AG10803 (cell line): ENCODE results near the gene SH3D19.
"Not testable (repeated sequence)": the region's sequence is repeated elsewhere in the genome, so short reads cannot be mapped to it uniquely, and the experiment has no call there.

Experiments used
- DNase-seq: peaks from one replicate; pipeline ENCODE4 v3.0.0; 2010; ENCODE audit warnings: low read depth
- H3K4me3 ChIP-seq: 2 replicates; pipeline ENCODE4 v1.5.1; 2011; ENCODE audit warnings: mild to moderate bottlenecking, low read length, control low read depth
- CTCF ChIP-seq: conservative IDR thresholded peaks from 2 replicates; pipeline ENCODE4 v1.5.1; 2011; ENCODE audit warnings: mild to moderate bottlenecking, low read length, control low read depth, inconsistent platforms

SH3D19 gene

DNA sequence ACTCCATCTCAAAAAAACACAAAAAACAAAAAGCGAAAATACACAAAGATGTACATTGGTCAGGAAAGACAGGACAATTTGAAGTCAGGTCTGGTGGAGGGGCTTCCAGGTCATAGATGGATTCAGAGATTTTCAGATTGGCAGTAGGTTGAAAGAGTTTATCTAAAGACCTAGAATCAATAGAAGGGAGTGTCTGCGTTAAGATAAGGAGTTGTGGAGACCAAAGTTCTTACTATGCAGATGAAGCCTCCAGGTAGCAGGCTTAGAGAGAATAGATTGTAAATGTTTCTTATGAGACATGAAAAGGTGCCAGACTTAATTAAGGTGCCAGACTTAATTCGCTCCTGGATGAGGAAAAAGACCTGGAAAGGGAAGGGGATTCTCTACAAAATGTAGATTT, 232.9 kb downstream of the SH3D19 start:
- DNase-seq: no peak
- TF ChIP-seq CTCF: no peak

GRCh38 chr4:151091047-151091446, 234.4 kb downstream of the SH3D19 start:
- DNase-seq: no peak
- TF ChIP-seq CTCF: no peak
- H3K4me3 ChIP-seq: no peak overlapping the region

More for the DNA sequence above, 232.9 kb downstream of the SH3D19 start:
- no peak overlapping the region for H3K4me3 ChIP-seq

DNA sequence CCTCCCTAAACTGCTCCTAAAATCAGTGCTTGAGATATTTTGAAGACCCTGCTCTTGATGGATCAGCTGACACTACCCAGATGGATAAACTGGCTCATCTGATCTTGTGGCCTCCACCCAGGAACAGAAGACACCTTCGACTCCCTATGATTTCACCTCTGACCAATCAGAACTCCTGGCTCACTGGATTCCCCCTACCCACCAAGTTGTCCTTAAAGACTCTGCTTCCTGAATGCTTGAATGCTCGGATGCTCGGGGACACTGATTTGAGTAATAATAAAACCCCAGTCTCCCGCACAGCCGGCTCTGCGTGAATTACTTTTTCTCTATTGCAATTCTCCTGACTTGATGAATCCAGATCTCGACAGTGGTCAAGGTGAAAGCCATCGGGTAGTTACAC, 237.9 kb downstream of the SH3D19 start:
- no peak for TF ChIP-seq CTCF
- H3K4me3 ChIP-seq: no peak overlapping the region
- no peak for DNase-seq

- not testable (repeated sequence) for H3K4me3 ChIP-seq, DNase-seq
Measured at GRCh38 chr4:151077978-151078377, 247.4 kb downstream of the SH3D19 start.

- DNase-seq: no peak
- TF ChIP-seq CTCF: no peak
- H3K4me3 ChIP-seq: no peak overlapping the region
Measured at GRCh38 chr4:151074416-151074916, 250.9 kb downstream of the SH3D19 start.
